Pancreas (tissue), 10 donors: ENCODE results near the gene MAB21L2. TPM values are rescaled to one million over a fixed set of nuclear protein-coding genes. Genes with fewer than 3 reads are reported as not detected.

Source experiments
- ATAC-seq, 4 donors: fragments of 200-7000 bp; cut with Tn5 transposase; one replicate each; pipeline versions ENCODE4 v1.8.0 to v1.9.1; 2020; ENCODE audit warnings: mild to moderate bottlenecking in 4 of 4, moderate library complexity in 4 of 4
- DNase-seq, 6 donors: peaks; one replicate each; pipeline ENCODE4 v3.0.0-alpha.2; 2020
- FAIRE-seq: peaks from 2 replicates; lab custom pipeline; 2012; peaks lifted over from hg19 to GRCh38; lab: Jason Lieb, UNC
- H3K27ac ChIP-seq, 4 donors: fragments of 200-600 bp; sonication (generic); 1 replicate in 3 of 4; 2 replicates in 1 of 4; pipeline versions ENCODE4 v1.5.0 to v1.8.0; 2020
- H3K27me3 ChIP-seq, 4 donors: fragments of 200-600 bp; one replicate each; pipeline ENCODE4 v1.8.0; 2021
- H3K36me3 ChIP-seq, 3 donors: fragments of 200-600 bp; sonication (generic) in 1 of 3; one replicate each; pipeline versions ENCODE4 v1.5.0 to v1.8.0; 2020 to 2021
- H3K4me1 ChIP-seq, 3 donors: fragments of 200-600 bp; one replicate each; pipeline ENCODE4 v1.8.0; 2021
- H3K4me3 ChIP-seq, 4 donors: fragments of 200-600 bp; sonication (generic) in 2 of 4; one replicate each; pipeline versions ENCODE4 v1.5.0 to v1.8.0; 2020 to 2021
- H3K9me3 ChIP-seq, 4 donors: fragments of 200-600 bp; one replicate each; pipeline ENCODE4 v1.8.0; 2021
- CTCF ChIP-seq, 4 donors: fragments of 200-600 bp; sonication (generic) in 3 of 4; IDR thresholded peaks; one replicate each; pipeline versions ENCODE4 v1.5.0 to v1.8.0; 2021; ENCODE audit warnings: antibody characterized with exemption in 4 of 4
- WGBS, 2 donors: extraction: QIAGEN DNeasy Blood & Tissue Kit; methylation state at CpG; one replicate each; pipeline ENCODE4 v1.1.7; 2013; 5-methylcytosine and 5-hydroxymethylcytosine counted together
- intact Hi-C, 3 donors: fragments of 100-400 bp; cut with DNase I; formaldehyde crosslinking; loops; one replicate each; pipeline versions ENCODE4 v1.11.1 to v1.14.2; 2022
- polyA plus RNA-seq, 2 donors: library from polyadenylated mRNA; stranded (reverse); fragments of 200-250 nt; gene quantifications; one replicate each; pipeline ENCODE4 v1.2.3, GENCODE V29; 2013
- total RNA-seq, 6 donors: library from RNA; stranded (reverse); fragmentation: NEBNext Ultra II Directional in 4 of 6; extraction: Animal tissue kit (Norgen Biotek cat#: 25700) in 4 of 6; gene quantifications; one replicate each; pipeline versions ENCODE4 v1.2.1 to v1.2.4, GENCODE V29; 2021 to 2023
- donor health status: healthy with polysubstance abuse.
- donor health status: DM: no; HTN: no; CAD: no; lungs with moderate emphysema.
- donor health status: DM: no; HTN: no; CAD: no.
- donor health status: control.
- donor health status: control.
- donor health status: Bipolar disorder and iron deficiency.
- donor health status: DM: yes; HTN: yes; CAD: no.
- donor health status: DM: no; HTN: no; CAD: no.
- donor health status: DM: no; HTN: no; CAD: no.
- donor health status: DM: yes; HTN: yes; CAD: no.

Gene MAB21L2
- total and polyA plus RNA-seq, 8 donors: 0.09 to 0.20 (median 0.13) TPM; not detected in 4

- 83 to 87% methylated on average over 66 of the region's 66 CpGs for WGBS, 2 donors
- DNase-seq (peak in 3 of 6 donors; percentile 15 to 67 (median 47)), ATAC-seq (no peak), FAIRE-seq (no peak)
- no peaks in the 10 kb centered on the region for H3K9me3 ChIP-seq
- no peak for TF ChIP-seq CTCF (IDR thresholded peaks at IDR 0.05)
- H3K27me3 ChIP-seq: no peaks in the 10 kb centered on the region
- intact Hi-C loops: no loop called here
- H3K27ac ChIP-seq: no peak overlapping the region
- H3K4me3 ChIP-seq: no peak overlapping the region
- peaks cover 0 to 9% (median 0%) of the 10 kb centered on the region in 3 donors for H3K36me3 ChIP-seq
- peaks cover 0 to 5% (median 0%) of the 10 kb centered on the region in 3 donors for H3K4me1 ChIP-seq
Observed at GRCh38 chr4:150583287-150584110, 1.5 kb downstream of the MAB21L2 start.

- no peak overlapping the region for H3K27ac ChIP-seq
- DNase-seq (no peak), ATAC-seq (no peak), FAIRE-seq (no peak)
- H3K4me3 ChIP-seq: no peak overlapping the region
- peaks cover 0 to 9% (median 0%) of the 10 kb centered on the region in 3 donors for H3K36me3 ChIP-seq
- H3K4me1 ChIP-seq: no peaks in the 10 kb centered on the region
- no peaks in the 10 kb centered on the region for H3K27me3 ChIP-seq
- TF ChIP-seq CTCF (IDR thresholded peaks at IDR 0.05): no peak
- no peaks in the 10 kb centered on the region for H3K9me3 ChIP-seq
- WGBS, 2 donors: 92% methylated on average over 11 of the region's 11 CpGs
- intact Hi-C loops: no loop called here
Observed at GRCh38 chr4:150584111-150584915, 2.4 kb downstream of the MAB21L2 start.

GRCh38 chr4:150585611-150586010 is 3.7 kb downstream of the MAB21L2 start:
- Histone ChIP-seq H3K4me1 (no peaks in the 10 kb centered on the region), H3K27ac (no peak overlapping the region), H3K27me3 (no peaks in the 10 kb centered on the region), H3K9me3 (no peaks in the 10 kb centered on the region), H3K36me3 (peaks cover 0 to 9% (median 0%) of the 10 kb centered on the region in 3 donors), H3K4me3 (no peak overlapping the region)
- ATAC-seq (no peak), FAIRE-seq (no peak), DNase-seq (no peak)
- intact Hi-C loops: no loop called here
- WGBS, 2 donors: 96 to 100% methylated on average over 1 of the region's 1 CpG
- no peak for TF ChIP-seq CTCF (IDR thresholded peaks at IDR 0.05)

GRCh38 chr4:150586162-150586810 is 4.3 kb downstream of the MAB21L2 start:
- TF ChIP-seq CTCF (IDR thresholded peaks at IDR 0.05): no peak
- no peak for DNase-seq
- Histone ChIP-seq H3K4me1 (no peaks in the 10 kb centered on the region), H3K36me3 (peaks cover 0 to 9% (median 0%) of the 10 kb centered on the region in 3 donors), H3K27me3 (no peaks in the 10 kb centered on the region), H3K9me3 (no peaks in the 10 kb centered on the region), H3K27ac (no peak overlapping the region), H3K4me3 (no peak overlapping the region)
- no peak for FAIRE-seq
- ATAC-seq: no peak
- intact Hi-C loops: no loop called here
